ES-I3 (cell line): ENCODE measurements around the gene RAB35.

Experiments
- H3K36me3 ChIP-seq: 2 replicates; pipeline ENCODE4 v1.6.1; 2013; ENCODE audit warnings: mild to moderate bottlenecking, low read length, control low read depth, moderate library complexity; ENCODE audit not compliant: insufficient read depth
- H3K4me1 ChIP-seq: 2 replicates; pipeline ENCODE4 v1.6.1; 2013; ENCODE audit warnings: mild to moderate bottlenecking, control low read depth, low read length; ENCODE audit not compliant: insufficient read depth
- H3K9ac ChIP-seq: 2 replicates; pipeline ENCODE4 v1.6.1; 2013; ENCODE audit warnings: low read depth, mild to moderate bottlenecking, low read length, moderate library complexity
- H3K9me3 ChIP-seq: 2 replicates; pipeline ENCODE4 v1.6.1; 2013; ENCODE audit warnings: mild to moderate bottlenecking, low read length, moderate library complexity; ENCODE audit not compliant: control insufficient read depth, insufficient read depth

RAB35 gene

DNA sequence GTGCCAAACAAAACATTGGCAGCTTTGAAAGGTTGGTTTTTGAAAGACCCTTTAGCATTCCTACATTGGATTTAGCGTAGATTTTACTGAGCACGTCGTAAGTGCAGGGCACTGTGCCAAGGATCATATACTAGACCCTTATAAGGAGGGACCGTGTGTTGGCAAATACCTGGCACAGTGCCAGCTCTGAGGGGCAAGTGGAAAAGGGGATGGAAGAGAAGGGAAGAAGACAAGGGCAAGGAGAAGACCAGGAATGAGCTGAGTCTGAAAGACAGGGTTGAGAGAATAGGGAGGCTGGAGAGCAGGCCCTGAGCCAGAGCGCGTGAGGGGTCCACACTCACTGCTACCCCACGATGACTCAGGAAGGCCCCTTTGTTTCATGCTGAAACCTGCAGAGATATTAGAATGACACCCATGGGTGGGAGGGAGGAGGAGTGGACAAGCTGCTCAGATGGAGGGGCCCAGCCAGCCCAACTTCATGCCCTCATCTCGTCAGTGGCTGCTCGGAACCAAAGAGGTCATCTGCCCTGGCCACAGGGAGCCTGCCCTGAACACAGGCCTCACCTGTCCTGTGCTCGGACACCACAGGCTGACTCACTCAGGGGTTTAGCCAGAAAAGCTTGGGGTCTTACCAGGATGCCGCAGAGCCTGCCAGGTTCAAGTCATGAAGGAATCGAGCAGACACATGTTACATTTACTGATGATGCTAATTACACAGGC, 25.0 kb downstream of the RAB35 start:
- H3K9ac ChIP-seq = no peak overlapping the region
- H3K4me1 ChIP-seq = peaks cover 28% of the 10 kb centered on the region; the same call in 1 of the 2 replicates
- H3K36me3 ChIP-seq = no peaks in the 10 kb centered on the region; the same call in 1 of the 2 replicates
- no peaks in the 10 kb centered on the region for H3K9me3 ChIP-seq

DNA sequence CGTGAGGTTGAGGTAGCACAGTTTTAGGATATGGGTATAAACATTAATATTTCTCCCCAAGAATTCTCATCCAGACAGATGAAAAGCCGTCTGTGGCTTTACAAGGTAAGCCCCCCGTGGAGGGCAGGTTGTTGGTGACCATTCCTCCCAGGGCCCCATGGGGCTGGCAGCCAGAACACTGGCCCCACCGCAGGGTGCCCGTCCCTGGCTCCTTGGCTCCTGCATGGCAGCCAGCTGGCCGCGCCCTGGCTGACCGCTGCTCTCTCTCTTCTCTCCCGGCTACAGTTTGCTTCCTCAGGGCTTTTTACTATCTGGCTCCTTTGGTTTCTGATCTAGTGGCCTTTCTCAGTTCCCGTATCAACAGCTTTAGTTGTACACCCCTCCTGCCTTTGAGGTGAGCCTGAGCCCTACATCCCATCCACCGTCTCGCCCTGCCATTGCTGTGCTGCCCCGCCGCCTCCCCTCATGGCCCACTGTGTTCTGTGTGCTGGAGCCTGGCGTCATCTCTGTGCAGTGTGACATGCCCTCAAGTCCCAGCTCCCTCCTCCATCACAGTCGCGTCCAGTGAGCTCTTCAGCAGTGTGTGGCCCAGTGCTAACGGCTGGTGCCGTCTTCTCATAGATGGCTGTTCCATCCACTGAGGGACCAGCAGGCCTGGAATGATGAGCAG, 25.8 kb downstream of the RAB35 start:
- H3K9ac ChIP-seq = no peak overlapping the region
- H3K36me3 ChIP-seq = no peaks in the 10 kb centered on the region; the same call in 1 of the 2 replicates
- no peaks in the 10 kb centered on the region for H3K9me3 ChIP-seq
- peaks cover 33% of the 10 kb centered on the region for H3K4me1 ChIP-seq

DNA sequence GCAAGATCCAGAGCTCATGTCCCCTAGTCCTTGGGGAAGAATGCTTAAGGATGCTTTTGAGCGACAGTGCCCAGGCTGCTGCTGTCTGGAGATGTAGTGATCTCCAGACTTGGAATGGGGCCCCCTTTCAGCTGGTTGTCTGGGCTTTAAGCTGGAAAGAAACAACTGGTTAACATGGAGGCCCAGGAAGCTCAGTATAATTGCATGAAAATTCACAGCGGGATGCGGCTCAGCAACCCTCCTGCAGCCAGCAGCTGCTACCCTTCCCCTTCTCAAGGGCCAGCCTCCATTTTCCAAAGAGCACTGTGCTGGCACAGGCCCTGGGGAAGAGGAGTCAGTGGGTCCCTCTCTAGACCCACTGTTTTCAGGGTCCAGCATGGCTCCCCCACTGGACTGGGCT, 26.3 kb downstream of the RAB35 start:
- Histone ChIP-seq H3K9me3 (no peaks in the 10 kb centered on the region), H3K4me1 (peaks cover 38% of the 10 kb centered on the region), H3K9ac (no peak overlapping the region), H3K36me3 (no peaks in the 10 kb centered on the region; the same call in 1 of the 2 replicates)

DNA sequence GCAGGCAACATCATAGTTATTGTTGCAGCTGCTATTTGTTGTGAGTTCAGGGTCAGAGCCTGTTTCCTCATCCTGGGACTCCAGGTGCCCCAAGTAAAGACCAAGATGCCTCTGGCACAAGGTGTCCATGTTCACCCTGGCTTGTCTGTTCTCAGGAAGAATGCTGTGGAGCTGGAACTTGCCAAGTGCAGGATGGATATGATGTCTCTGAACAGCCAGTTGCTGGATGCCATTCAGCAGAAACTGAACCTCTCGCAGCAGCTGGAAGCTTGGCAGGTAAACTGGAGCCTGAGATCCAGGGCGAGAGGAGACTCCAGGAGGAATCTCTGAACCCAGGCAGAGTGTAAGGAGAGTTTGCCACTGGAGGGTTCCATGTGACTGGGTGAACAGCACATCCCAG, 26.8 kb downstream of the RAB35 start:
- H3K9ac ChIP-seq = no peak overlapping the region
- H3K9me3 ChIP-seq = no peaks in the 10 kb centered on the region
- no peaks in the 10 kb centered on the region; the same call in 1 of the 2 replicates for H3K36me3 ChIP-seq
- H3K4me1 ChIP-seq = peaks cover 37% of the 10 kb centered on the region

DNA sequence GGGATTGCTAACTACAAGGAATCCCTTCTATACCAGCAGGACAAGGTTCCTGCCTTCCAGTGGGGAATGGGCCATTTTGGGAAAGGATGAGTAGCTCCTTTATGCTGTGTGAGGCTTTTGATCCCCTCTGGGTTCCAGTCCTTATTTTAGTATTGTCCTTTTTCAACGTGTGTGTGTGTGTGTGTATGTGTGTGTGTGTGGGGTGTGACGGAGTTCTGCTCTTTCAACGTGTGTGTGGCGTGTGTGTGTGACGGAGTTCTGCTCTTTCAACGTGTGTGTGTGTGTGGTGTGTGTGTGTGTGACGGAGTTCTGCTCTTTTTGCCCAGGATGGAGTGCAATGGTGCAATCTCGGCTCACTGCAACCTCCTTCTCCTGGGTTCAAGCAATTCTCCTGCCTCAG, 27.4 kb downstream of the RAB35 start:
- Histone ChIP-seq H3K36me3 (no peaks in the 10 kb centered on the region; the same call in 1 of the 2 replicates), H3K9ac (no peak overlapping the region), H3K9me3 (no peaks in the 10 kb centered on the region), H3K4me1 (peaks cover 30% of the 10 kb centered on the region)

DNA sequence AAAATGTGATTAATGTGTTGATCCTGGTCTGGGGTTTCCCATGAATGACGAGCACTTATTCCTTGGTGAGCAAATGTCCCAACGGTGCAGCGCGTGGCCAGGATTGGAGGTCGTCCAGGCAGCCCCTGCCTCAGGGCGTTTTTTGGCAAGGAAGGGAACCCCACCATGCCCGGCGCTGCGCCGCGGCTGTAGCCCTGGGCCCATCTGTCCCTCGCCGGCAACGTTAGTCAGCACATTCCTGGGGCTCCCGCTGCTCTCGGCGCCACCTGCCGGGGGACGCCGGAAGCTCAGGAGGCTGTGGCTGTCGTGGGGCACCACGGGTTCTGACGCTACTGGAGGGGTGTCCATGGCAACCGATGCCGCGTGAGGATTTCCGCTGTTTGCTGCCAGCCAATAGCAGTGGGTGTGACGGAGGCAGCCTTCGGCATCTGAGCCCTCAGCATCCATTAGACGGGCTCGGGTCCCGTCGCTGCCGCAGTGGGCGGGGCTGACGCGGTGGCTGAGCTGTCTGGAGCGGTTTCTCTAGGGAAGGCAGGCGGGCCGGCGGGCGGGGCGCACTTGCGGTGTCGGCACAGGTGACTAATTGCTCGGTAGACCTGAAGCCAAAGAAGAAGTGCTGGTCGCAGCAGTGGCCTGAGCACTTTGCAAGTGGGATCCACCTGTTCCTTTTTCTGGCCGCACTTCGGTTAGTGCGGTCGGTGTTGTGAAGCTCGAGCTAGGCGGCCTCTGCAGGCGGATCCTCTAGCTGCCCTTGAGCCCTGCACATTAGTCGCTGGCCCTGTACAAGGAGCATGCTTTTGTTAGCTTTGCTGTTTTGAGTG, 29.5 kb downstream of the RAB35 start:
- peaks cover 18% of the 10 kb centered on the region for H3K4me1 ChIP-seq
- no peaks in the 10 kb centered on the region for H3K9me3 ChIP-seq
- H3K36me3 ChIP-seq = no peaks in the 10 kb centered on the region; the same call in 1 of the 2 replicates
- peak overlapping the region; percentile 40 for H3K9ac ChIP-seq

DNA sequence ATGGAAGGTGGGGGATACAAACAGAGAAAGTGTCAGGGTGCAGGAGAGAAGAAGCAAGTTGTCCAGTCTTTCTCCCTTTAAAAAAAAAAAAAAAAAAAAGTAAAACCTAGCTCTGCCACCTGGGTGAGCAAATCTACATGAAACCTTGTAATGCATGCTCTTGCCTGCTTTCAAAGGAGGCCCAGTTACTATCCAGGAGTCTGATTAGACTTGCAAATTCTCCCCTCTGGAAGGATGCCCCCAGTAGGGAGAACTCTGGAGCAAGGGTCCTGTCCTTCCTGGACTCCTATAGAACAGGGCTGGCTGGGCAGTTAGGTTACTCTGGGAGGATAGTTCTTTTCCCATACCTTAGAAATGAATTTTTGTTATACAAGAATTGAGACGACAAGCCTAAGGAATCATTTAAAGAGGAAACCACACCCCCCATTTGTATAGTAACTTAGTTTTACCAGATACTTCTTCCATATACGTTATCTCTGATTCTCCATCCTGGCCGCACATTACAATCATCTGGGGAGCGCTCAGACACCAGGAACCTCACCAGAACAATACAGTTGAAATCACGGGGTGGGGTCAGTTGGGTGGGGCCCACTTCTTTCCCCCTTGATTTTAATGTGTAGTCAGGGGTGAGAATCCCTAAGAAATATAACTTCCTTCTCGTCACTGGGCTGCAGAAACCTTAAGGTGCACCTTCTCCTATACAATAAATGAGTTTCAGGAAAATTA, 30.5 kb downstream of the RAB35 start:
- H3K4me1 ChIP-seq = peaks cover 18% of the 10 kb centered on the region
- H3K36me3 ChIP-seq = no peaks in the 10 kb centered on the region
- no peaks in the 10 kb centered on the region for H3K9me3 ChIP-seq
- peak overlapping the region; percentile 34 for H3K9ac ChIP-seq

DNA sequence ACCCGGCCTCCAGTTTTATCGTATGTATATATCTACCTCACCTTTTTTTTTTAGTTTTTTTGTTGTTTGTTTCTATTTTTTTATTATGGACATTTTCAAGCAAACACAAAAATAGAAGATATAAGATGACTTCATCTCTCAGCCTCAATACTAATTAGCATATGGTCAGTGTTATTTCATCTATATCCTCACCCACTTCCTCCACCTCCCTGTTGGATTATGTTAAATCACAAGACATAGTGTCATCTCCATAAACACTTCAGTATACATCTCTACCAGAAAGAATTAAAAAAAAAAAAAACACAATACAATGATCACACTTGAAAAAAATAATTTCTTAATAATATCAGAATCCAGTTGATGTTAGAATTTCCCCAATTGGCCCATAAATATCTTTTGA, 34.9 kb downstream of the RAB35 start:
- no peaks in the 10 kb centered on the region for H3K36me3 ChIP-seq
- no peaks in the 10 kb centered on the region for H3K9me3 ChIP-seq
- H3K9ac ChIP-seq = no peak overlapping the region
- H3K4me1 ChIP-seq = peaks cover 13% of the 10 kb centered on the region

DNA sequence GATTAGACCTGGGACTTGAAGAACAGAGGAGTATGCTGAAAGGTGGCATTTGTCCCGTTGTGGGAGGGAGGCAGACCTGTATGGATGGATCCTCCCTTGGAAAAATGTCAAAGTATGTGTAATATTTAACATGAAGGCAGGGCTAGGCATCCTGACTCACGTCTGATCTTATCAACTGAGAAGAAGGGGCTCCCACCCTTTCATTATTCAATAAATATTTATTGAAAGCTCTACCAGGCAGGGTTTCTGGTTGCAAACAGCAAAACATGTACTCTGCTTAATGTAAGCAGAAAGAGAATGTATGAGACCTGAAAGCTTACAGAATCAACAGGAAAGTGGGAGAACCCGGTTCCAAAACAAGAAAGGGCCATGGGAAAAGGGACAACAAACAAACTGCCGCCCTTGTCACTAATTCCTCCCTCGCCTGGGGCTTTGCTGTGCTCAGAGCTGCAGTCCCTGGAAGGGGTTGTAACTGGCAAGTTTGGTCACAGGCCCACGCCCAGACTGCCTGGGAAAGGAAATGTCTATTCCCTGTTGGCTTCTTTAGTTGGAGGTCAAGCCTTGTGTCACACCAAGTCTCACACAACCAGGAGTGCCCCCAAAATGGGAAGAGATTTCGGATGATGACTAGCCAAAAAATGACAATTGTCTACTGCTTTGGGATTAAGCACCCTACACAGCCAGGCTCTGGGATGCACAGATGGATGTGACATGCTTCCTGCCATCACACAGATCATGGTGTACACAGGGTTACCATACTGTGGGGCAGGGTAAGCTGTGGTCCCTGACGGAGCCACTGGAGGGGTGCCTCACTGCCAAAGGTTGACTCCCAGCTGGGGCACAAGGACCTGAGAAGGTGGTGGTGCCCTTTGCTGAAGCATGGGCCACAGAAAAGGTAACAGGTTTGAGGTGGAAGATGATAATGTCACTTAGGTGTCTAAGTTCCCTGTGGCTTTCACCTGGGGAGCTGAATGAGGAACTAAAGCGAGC, 36.8 kb downstream of the RAB35 start:
- H3K9ac ChIP-seq = no peak overlapping the region
- no peaks in the 10 kb centered on the region for H3K9me3 ChIP-seq
- H3K4me1 ChIP-seq = no peaks in the 10 kb centered on the region
- H3K36me3 ChIP-seq = no peaks in the 10 kb centered on the region

DNA sequence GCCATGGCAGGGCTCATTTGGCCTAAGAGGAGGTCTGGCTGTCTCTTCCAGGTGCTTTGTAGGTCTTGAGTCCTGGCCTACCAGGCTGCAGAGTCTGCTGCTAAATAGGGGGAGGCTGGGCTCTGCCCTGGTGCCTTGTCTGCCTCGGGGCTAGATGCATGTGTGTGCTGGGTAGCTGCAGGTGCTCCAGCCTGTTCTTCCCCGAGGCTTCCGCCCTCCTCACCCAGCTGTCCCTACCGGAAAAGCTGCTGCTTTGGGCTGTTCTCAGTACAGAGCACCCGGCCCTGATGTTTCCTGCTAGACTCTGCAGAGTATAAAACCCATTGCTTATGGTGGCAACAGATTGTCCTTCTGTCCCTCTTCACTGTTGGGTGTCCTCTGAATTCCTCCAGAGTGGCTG, 37.7 kb downstream of the RAB35 start:
- Histone ChIP-seq H3K9ac (no peak overlapping the region), H3K4me1 (no peaks in the 10 kb centered on the region), H3K9me3 (no peaks in the 10 kb centered on the region), H3K36me3 (no peaks in the 10 kb centered on the region)

DNA sequence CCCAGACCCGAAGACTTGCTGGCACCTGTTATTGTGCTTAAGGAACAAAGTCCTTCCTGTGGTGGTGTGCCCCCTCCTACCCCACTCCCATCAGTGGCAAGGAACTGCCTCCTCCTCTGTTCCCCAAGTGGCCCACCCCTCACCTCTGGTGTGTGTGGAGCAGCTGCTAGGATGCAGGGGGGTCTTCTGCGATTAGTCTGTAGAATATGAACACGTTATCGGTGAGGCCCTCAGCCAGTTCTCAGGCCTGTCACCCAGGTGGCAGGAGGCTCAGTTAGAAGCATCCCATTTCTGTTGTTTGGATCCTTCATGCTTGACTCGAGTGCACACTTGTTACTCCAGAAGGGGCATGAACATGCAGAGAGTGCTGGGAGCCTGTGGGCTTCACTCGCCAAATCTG, 39.3 kb downstream of the RAB35 start:
- no peaks in the 10 kb centered on the region for H3K36me3 ChIP-seq
- no peaks in the 10 kb centered on the region for H3K9me3 ChIP-seq
- no peak overlapping the region for H3K9ac ChIP-seq
- H3K4me1 ChIP-seq = no peaks in the 10 kb centered on the region

DNA sequence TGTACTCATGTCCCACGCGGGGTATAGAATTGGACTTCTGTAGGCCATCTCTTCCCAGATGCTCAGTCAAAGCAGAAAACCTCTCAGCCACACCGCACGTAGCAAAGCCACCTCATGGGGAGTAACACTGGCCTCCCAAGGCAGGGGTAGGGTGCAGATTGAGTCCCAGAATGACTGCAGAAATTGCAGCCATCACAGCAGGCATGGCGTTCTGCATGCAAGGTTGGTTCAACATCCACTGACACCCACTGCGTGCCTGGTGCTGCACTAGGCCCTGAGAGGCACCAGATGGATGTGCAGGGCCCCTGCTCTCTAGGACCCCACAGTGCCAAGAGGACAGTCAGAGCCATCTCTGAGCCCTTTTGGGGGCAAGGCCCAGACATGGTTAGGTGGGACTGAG, 39.9 kb downstream of the RAB35 start:
- Histone ChIP-seq H3K9ac (no peak overlapping the region), H3K36me3 (no peaks in the 10 kb centered on the region), H3K4me1 (no peaks in the 10 kb centered on the region), H3K9me3 (no peaks in the 10 kb centered on the region)

DNA sequence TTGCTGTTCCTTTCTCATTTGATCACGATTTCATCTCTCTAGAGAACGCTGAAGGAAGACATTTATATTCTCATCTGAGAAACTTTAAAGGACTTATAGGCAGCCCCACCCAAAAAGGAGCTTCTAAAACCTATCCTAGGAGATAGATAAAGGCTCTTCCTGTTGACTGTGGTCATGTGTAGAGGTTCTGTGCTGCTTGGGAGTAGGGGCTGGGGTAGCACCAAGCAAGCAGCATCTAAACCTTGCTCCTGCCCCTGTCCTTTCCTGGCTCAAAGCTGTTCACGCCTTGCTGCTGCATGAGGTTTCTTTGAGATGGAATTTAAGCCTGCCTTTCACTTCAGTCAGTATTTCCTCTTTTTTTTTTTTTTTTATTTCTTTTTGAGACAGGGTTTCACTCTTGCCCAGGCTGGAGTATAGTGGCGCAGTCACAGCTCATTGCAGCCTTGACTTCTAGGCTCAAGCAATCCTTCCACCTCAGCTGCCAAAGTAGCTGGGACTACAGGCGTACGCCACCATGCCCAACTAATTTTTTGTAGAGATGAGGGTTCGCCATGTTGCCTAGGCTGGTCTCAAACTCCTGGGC, 41.4 kb downstream of the RAB35 start:
- Histone ChIP-seq H3K9me3 (no peaks in the 10 kb centered on the region), H3K4me1 (no peaks in the 10 kb centered on the region), H3K36me3 (no peaks in the 10 kb centered on the region), H3K9ac (no peak overlapping the region)
